IMR-90 (cell line): ENCODE data around the gene TMEM271.

ENCODE experiments used
- CTCF ChIP-seq: conservative IDR thresholded peaks from 2 replicates; pipeline ENCODE4 v1.5.1; 2012; ENCODE audit warnings: mild to moderate bottlenecking, low read depth, low read length, improper control_type of control experiment
- FOS ChIP-seq: fragments of 150-350 bp; IDR thresholded peaks from 2 replicates; pipeline ENCODE4 v1.6.1; 2016; ENCODE audit warnings: low read depth, low read length
- SMC3 ChIP-seq: fragments of 150-350 bp; IDR thresholded peaks from 2 replicates; pipeline ENCODE4 v1.6.1; 2016; ENCODE audit warnings: low read depth, mild to moderate bottlenecking, antibody characterized with exemption, low read length, moderate library complexity

GRCh38 chr4:529563-529962 is 46.5 kb downstream of the TMEM271 start:
- no peak for TF ChIP-seq CTCF
- no peak for TF ChIP-seq SMC3
- TF ChIP-seq FOS = no peak
